K562 (cell line): ENCODE data around the gene EMC10. TPM values are rescaled to one million over a fixed set of nuclear protein-coding genes. Genes with fewer than 3 reads are reported as not detected.

Experiments used
- ARID3B ChIP-seq: fragments of 250-450 bp; sonication (Bioruptor Pico); IDR thresholded peaks from 2 replicates; pipeline ENCODE4 v1.4.0; 2020; ENCODE audit warnings: borderline replicate concordance
- ARID4B ChIP-seq: sonication (generic); formaldehyde crosslinking; IDR thresholded peaks from 2 replicates; pipeline ENCODE4 v1.8.0; 2022; ENCODE audit warnings: mild to moderate bottlenecking, missing genetic modification reagents
- BCOR ChIP-seq: fragments of 450-650 bp; IDR thresholded peaks from 2 replicates; pipeline ENCODE4 v1.6.1; 2016
- BRCA1 ChIP-seq, 2 experiments: fragments of 450-650 bp in 1 of 2; sonication (generic) in 1 of 2; formaldehyde crosslinking in 1 of 2; IDR thresholded peaks; 2 replicates each; pipeline versions ENCODE4 v1.5.0 to v1.6.1; 2017 to 2020; ENCODE audit warnings: mild to moderate bottlenecking in 1 of 2, missing genetic modification reagents in 1 of 2
- CHD1 ChIP-seq: fragments of 200-600 bp; sonication (generic); IDR thresholded peaks from one replicate; pipeline ENCODE4 v1.6.1; 2012; ENCODE audit warnings: mild to moderate bottlenecking, moderate library complexity, low read length, inconsistent platforms
- CXXC5 ChIP-seq: fragments of 250-450 bp; sonication (Bioruptor Pico); IDR thresholded peaks from 2 replicates; pipeline ENCODE4 v1.8.0; 2022; ENCODE audit warnings: inconsistent platforms, mild to moderate bottlenecking, moderate library complexity
- DDX20 ChIP-seq: fragments of 450-650 bp; IDR thresholded peaks from 2 replicates; pipeline ENCODE4 v1.6.1; 2016; ENCODE audit warnings: missing genetic modification characterization, low read depth, mild to moderate bottlenecking, missing compliant biosample characterization, moderate library complexity
- DPF2 ChIP-seq: fragments of 450-650 bp; IDR thresholded peaks from 2 replicates; pipeline ENCODE4 v1.6.1; 2016
- E2F6 ChIP-seq, 2 experiments: IDR thresholded peaks; 2 replicates each; pipeline ENCODE4 v1.6.1; 2011; ENCODE audit warnings: borderline replicate concordance in 1 of 2, control low read depth in 1 of 2, low read depth in 1 of 2, low read length in 1 of 2, mild to moderate bottlenecking in 1 of 2, mixed read lengths in 1 of 2, moderate library complexity in 1 of 2; ENCODE audit not compliant: insufficient read depth in 1 of 2, insufficient read length in 1 of 2, poor library complexity in 1 of 2, severe bottlenecking in 1 of 2; ENCODE audit errors: extremely low read depth in 1 of 2
- NFRKB ChIP-seq: fragments of 450-650 bp; IDR thresholded peaks from 2 replicates; pipeline ENCODE4 v1.6.1; 2016; ENCODE audit warnings: low read depth
- PYGO2 ChIP-seq: fragments of 450-650 bp; IDR thresholded peaks from 2 replicates; pipeline ENCODE4 v1.6.1; 2016; ENCODE audit warnings: mild to moderate bottlenecking, missing genetic modification characterization, moderate library complexity, missing compliant biosample characterization
- SMARCB1 ChIP-seq: IDR thresholded peaks from 2 replicates; pipeline ENCODE4 v1.6.1; 2011; ENCODE audit warnings: improper control_type of control experiment, low read depth; ENCODE audit not compliant: insufficient read length
- SP1 ChIP-seq: sonication (generic); formaldehyde crosslinking; IDR thresholded peaks from 2 replicates; pipeline ENCODE4 v1.8.1; 2022; ENCODE audit warnings: mild to moderate bottlenecking, missing genetic modification reagents
- TOE1 ChIP-seq, 2 experiments: fragments of 450-650 bp in 1 of 2; sonication (generic) in 1 of 2; formaldehyde crosslinking in 1 of 2; IDR thresholded peaks; 2 replicates each; pipeline versions ENCODE4 v1.7.1 to v1.8.0; 2016 to 2022; ENCODE audit warnings: borderline replicate concordance in 2 of 2, mild to moderate bottlenecking in 2 of 2, antibody characterized with exemption in 1 of 2, inconsistent platforms in 1 of 2, low read depth in 1 of 2, missing genetic modification reagents in 1 of 2, moderate library complexity in 1 of 2
- TRIM24 ChIP-seq, 2 experiments: fragments of 450-650 bp; IDR thresholded peaks; 2 replicates each; pipeline ENCODE4 v1.6.1; 2016
- ZNF146 ChIP-seq: IDR thresholded peaks from one replicate; pipeline ENCODE4 v1.6.1; 2018; ENCODE audit warnings: missing compliant biosample characterization; ENCODE audit not compliant: unreplicated experiment
- ZNF324 ChIP-seq: fragments of 250-450 bp; sonication (Bioruptor Pico); IDR thresholded peaks from 2 replicates; pipeline ENCODE4 v1.4.0; 2020; ENCODE audit warnings: mild to moderate bottlenecking
- polyA plus RNA-seq, 8 experiments: library from polyadenylated mRNA; depleted of rRNA in 4 of 8; stranded (reverse) in 5 of 8; unstranded in 3 of 8; fragments of >200 nt; fragmentation: Nextera tagmentation in 2 of 8; fragmentation: Illumina TruSeq in 1 of 8; extraction: Ambion mirVana in 2 of 8; extraction: Trizol in 1 of 8; gene quantifications; 2 replicates each; pipeline versions ENCODE4 v1.2.1 to v1.2.3, GENCODE V29; 2011 to 2014; ENCODE audit warnings: inconsistent platforms in 1 of 8, missing spikeins in 1 of 8
- total RNA-seq, 7 experiments: library from RNA; depleted of rRNA in 6 of 7; stranded (reverse); fragments of >200 nt in 6 of 7; fragmentation: Illumina TruSeq in 2 of 7; extraction: Trizol in 2 of 7; gene quantifications; 2 replicates each; pipeline versions ENCODE4 v1.2.1 to v1.2.3, GENCODE V29; 2011 to 2021; ENCODE audit warnings: low replicate concordance in 1 of 7
- TF ChIP-seq, protein P1 (sequence below): sonication (generic); formaldehyde crosslinking; IDR thresholded peaks from 2 replicates; pipeline ENCODE4 v1.8.0; 2022; ENCODE audit warnings: missing genetic modification reagents, mild to moderate bottlenecking, moderate library complexity, borderline replicate concordance

Gene EMC10
- total and polyA plus RNA-seq, 9 of the 15 experiments (the other 6 are each of a cell fraction or from before 2014, with no cell fraction given) = 1.4 to 46.0 (median 13.1) TPM

DNA sequence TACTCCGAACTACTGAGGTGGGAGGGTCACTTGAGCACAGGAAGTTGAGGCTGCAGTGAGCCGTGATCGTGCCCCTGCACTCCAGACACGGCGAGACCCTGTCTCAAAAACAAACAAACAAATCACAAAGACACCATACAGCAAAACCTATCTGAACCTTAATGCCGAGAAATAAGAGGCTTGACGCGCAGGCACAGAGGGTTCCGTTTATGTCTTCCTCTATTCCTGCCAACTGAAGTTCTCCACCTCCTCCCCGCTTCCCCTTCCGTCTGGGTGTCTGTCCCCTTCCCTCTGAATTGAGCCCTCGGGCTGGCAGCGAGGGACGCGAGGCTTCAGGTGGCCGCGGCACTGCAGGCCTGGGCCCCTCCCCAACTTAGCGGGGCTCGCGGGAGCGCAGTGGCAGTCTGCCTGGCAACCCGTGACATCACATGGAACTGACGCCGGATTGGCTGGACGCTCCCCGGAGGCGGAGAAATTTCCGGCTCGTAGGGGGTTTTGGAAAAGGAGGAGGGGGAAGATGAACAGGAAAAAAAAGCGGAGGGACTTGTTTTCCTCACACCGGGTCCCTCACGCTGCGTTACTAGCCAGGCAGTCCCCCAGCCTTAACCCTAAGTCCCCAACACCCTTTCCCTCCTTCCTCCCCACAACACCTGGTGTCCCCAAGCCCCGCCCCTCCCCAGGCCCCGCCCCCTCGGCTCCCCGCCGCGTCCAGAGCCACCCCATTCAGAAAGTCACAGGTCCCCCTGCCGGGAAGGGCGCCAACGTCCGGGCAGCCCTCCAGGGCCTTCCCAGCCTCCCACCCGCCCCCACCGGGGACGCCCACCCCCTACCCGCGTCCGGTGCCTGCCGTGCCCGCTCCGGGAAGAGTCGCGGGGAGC is 44.7 kb upstream of the EMC10 start (continued):
- TF ChIP-seq ZNF146 (no peak), ARID3B (CRISPR knock-in tag) (0 out of 2 replicates have a peak, but pooled peaks have one; percentile 20), SMARCB1 (no peak), DPF2 (peak; percentile 47; the same call in 1 of the 2 replicates), PYGO2 (tag) (no peak), CHD1 (no peak), BRCA1 (IDR thresholded peaks at IDR 0.05) (no peak), BRCA1 (CRISPR knock-in tag; IDR thresholded peaks at IDR 0.05) (no peak), SP1 (CRISPR knock-in tag) (peak; percentile 70), E2F6 (IDR thresholded peaks at IDR 0.05; ENCODE audit: borderline replicate concordance in 1 of 2, extremely low read depth in 1 of 2, insufficient read depth in 1 of 2, insufficient read length in 1 of 2, low read depth in 1 of 2, low read length in 1 of 2, poor library complexity in 1 of 2, severe bottlenecking in 1 of 2) (peak in 1 of 2 experiments; percentile 55), BCOR (peak; percentile 13; the same call in 1 of the 2 replicates), DDX20 (no peak), TRIM24 (IDR thresholded peaks at IDR 0.05) (no peak), CXXC5 (CRISPR knock-in tag) (peak; percentile 58), TOE1 (IDR thresholded peaks at IDR 0.05; ENCODE audit: borderline replicate concordance) (peak; percentile 35; the same call in 1 of the 2 replicates), TOE1 (CRISPR knock-in tag; IDR thresholded peaks at IDR 0.05; ENCODE audit: borderline replicate concordance, low read depth) (no peak), ZNF324 (CRISPR knock-in tag) (no peak), ARID4B (0 out of 2 replicates have a peak, but pooled peaks have one; percentile 22), NFRKB (0 out of 2 replicates have a peak, but pooled peaks have one; percentile 31)
- TF ChIP-seq, protein P1, sequence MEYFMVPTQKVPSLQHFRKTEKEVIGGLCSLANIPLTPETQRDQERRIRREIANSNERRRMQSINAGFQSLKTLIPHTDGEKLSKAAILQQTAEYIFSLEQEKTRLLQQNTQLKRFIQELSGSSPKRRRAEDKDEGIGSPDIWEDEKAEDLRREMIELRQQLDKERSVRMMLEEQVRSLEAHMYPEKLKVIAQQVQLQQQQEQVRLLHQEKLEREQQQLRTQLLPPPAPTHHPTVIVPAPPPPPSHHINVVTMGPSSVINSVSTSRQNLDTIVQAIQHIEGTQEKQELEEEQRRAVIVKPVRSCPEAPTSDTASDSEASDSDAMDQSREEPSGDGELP (CRISPR knock-in tag) = peak; percentile 64; the same call in 1 of the 2 replicates
